DMS53 (cell line): ENCODE results near the gene PHYH.
A peak's percentile ranks its signal among the peaks of the same experiment; 100 is the strongest.
"Not testable (repeated sequence)": the region's sequence is repeated elsewhere in the genome, so short reads cannot be mapped to it uniquely, and the experiment has no call there.

Experiments used
- DNase-seq: peaks from one replicate; lab custom pipeline; 2025; lab: John Stamatoyannopoulos, UW

PHYH gene

GRCh38 chr10:13299437-13300287 lies at the start of gene PHYH:
Gene PHYH (minus strand): TSS chr10:13300064. CDS start chr10:13300042, 22 bp downstream.
- DNase-seq, result peak; percentile 97

- peak; percentile 93 for DNase-seq
Observed at GRCh38 chr10:13348216-13349017, 48.6 kb upstream of the PHYH start, which contains the start of gene SEPHS1. Gene SEPHS1 (minus strand): TSS chr10:13348293. CDS start chr10:13344950, 3,343 bp downstream.

- DNase-seq, result peak; percentile 94
Observed at GRCh38 chr10:13347500-13348156, 47.8 kb upstream of the PHYH start.

- no peak for DNase-seq
Observed at GRCh38 chr10:13347043-13347499, 47.2 kb upstream of the PHYH start.

- peak; percentile 41 for DNase-seq
Observed at GRCh38 chr10:13346283-13347042, 46.6 kb upstream of the PHYH start.

GRCh38 chr10:13340626-13341376 lies 40.9 kb upstream of the PHYH start:
- no peak for DNase-seq

GRCh38 chr10:13340068-13340467 lies 40.2 kb upstream of the PHYH start:
- DNase-seq, result no peak

- no peak for DNase-seq
Observed at GRCh38 chr10:13338390-13339110, 38.7 kb upstream of the PHYH start.

GRCh38 chr10:13337827-13338196 lies 37.9 kb upstream of the PHYH start:
- no peak for DNase-seq

GRCh38 chr10:13337128-13337826 lies 37.4 kb upstream of the PHYH start:
- DNase-seq, result no peak

- no peak for DNase-seq
Observed at GRCh38 chr10:13335881-13336280, 36.0 kb upstream of the PHYH start.

- DNase-seq, result no peak
Observed at GRCh38 chr10:13334556-13334955, 34.7 kb upstream of the PHYH start.

GRCh38 chr10:13331646-13332045 lies 31.8 kb upstream of the PHYH start:
- DNase-seq, result no peak

- DNase-seq, result not testable (repeated sequence)
Observed at GRCh38 chr10:13330980-13331379, 31.1 kb upstream of the PHYH start.

GRCh38 chr10:13329565-13329964 lies 29.7 kb upstream of the PHYH start:
- no peak for DNase-seq

- DNase-seq, result no peak
Observed at GRCh38 chr10:13328613-13329012, 28.7 kb upstream of the PHYH start.

GRCh38 chr10:13328126-13328525 lies 28.3 kb upstream of the PHYH start:
- DNase-seq, result no peak

GRCh38 chr10:13327534-13327933 lies 27.7 kb upstream of the PHYH start:
- no peak for DNase-seq

GRCh38 chr10:13322615-13323148 lies 22.8 kb upstream of the PHYH start:
- DNase-seq, result no peak
